Measurements from ENCODE around the gene COPS9. TPM values are rescaled to one million over a fixed set of nuclear protein-coding genes. Genes with fewer than 3 reads are reported as not detected.

Gene COPS9
- total and polyA plus RNA-seq, 2 experiments from 2014 or later, result 91.7 to 629 TPM

DNA sequence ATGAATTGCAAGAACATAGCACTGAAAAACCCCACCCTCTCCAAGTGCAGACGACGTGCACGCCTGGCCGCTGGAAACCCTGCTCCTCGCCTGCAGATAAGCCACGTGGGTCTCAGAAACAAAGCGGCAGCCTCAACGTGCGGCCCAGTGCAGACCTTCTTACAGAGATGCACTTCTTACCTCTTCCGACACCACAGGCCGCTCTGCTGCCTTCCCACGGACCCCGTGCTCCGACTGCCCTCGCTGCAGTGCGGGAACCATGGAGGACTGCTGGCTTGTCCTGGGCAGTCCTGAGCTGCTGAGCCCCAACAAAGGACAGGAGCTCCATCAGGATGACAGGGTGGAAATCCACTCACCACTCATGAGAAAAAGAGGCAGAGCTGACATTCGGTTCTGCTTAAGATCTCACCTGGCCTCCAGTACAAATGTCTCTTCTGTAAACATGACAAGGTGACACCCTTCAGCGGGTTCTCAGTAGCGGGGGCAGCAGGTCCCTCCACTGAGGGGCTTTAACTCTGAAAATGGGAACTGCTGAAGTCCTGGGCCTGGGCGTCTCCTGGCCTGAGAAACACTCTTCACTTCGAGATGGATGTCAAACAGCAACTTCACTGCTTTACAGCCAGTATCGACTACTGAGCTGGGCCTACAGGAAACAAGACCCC lies 6.2 kb downstream of the COPS9 start:
- Histone ChIP-seq H3K36me3 (ENCODE audit: insufficient read depth) (peaks cover 35% of the 10 kb centered on the region), H3K4me3 (no peak overlapping the region), H3K79me2 (replicated peaks; ENCODE audit: insufficient read depth) (peaks cover 22% of the 10 kb centered on the region), H3K4me1 (ENCODE audit: insufficient read depth) (no peaks in the 10 kb centered on the region), H2AFZ (no peak overlapping the region), H4K20me1 (replicated peaks; ENCODE audit: insufficient read depth) (peaks cover 9% of the 10 kb centered on the region; the same call in 1 of the 2 replicates), H3K27me3 (ENCODE audit: insufficient read depth) (no peaks in the 10 kb centered on the region), H3F3A (replicated peaks; ENCODE audit: low read depth) (no peaks in the 10 kb centered on the region), H3K27ac (ENCODE audit: low read depth) (no peak overlapping the region), H3K9me2 (ENCODE audit: insufficient read depth) (no peaks in the 10 kb centered on the region), H3K4me2 (no peak overlapping the region)
- DNase-seq (ENCODE audit: low spot score) (no peak), ATAC-seq (no peak)
- Mint-ChIP-seq H3K36me3 (ENCODE audit: low read depth) (peaks cover 83% of the 10 kb centered on the region), H3K27me3 (ENCODE audit: insufficient read depth, low read depth, poor library complexity) (peaks cover 2% of the 10 kb centered on the region), H3K27ac (no peak overlapping the region), H3K4me1 (peaks cover 11% of the 10 kb centered on the region), H3K4me3 (no peak overlapping the region), H3K9me3 (no peaks in the 10 kb centered on the region)
- TF ChIP-seq EZH2phosphoT487 (IDR thresholded peaks at IDR 0.05; ENCODE audit: unreplicated experiment) (no peak), ZNF114 (CRISPR knock-in tag; IDR thresholded peaks at IDR 0.05) (no peak), ZNF331 (CRISPR knock-in tag; IDR thresholded peaks at IDR 0.05; ENCODE audit: low read depth) (no peak), NANOG (IDR thresholded peaks at IDR 0.05; ENCODE audit: borderline replicate concordance) (no peak), JUNB (IDR thresholded peaks at IDR 0.05; ENCODE audit: unreplicated experiment) (no peak), POLR2AphosphoS5 (IDR thresholded peaks at IDR 0.05; ENCODE audit: low read depth) (no peak; the same call in 1 of the 2 replicates), EZH2 (IDR thresholded peaks at IDR 0.05; ENCODE audit: low read depth, unreplicated experiment) (no peak), STAT1 (IDR thresholded peaks at IDR 0.05; ENCODE audit: unreplicated experiment) (no peak), CREB1 (CRISPR knock-in tag; IDR thresholded peaks at IDR 0.05; ENCODE audit: low read depth) (no peak)
- TF ChIP-seq, protein P1, sequence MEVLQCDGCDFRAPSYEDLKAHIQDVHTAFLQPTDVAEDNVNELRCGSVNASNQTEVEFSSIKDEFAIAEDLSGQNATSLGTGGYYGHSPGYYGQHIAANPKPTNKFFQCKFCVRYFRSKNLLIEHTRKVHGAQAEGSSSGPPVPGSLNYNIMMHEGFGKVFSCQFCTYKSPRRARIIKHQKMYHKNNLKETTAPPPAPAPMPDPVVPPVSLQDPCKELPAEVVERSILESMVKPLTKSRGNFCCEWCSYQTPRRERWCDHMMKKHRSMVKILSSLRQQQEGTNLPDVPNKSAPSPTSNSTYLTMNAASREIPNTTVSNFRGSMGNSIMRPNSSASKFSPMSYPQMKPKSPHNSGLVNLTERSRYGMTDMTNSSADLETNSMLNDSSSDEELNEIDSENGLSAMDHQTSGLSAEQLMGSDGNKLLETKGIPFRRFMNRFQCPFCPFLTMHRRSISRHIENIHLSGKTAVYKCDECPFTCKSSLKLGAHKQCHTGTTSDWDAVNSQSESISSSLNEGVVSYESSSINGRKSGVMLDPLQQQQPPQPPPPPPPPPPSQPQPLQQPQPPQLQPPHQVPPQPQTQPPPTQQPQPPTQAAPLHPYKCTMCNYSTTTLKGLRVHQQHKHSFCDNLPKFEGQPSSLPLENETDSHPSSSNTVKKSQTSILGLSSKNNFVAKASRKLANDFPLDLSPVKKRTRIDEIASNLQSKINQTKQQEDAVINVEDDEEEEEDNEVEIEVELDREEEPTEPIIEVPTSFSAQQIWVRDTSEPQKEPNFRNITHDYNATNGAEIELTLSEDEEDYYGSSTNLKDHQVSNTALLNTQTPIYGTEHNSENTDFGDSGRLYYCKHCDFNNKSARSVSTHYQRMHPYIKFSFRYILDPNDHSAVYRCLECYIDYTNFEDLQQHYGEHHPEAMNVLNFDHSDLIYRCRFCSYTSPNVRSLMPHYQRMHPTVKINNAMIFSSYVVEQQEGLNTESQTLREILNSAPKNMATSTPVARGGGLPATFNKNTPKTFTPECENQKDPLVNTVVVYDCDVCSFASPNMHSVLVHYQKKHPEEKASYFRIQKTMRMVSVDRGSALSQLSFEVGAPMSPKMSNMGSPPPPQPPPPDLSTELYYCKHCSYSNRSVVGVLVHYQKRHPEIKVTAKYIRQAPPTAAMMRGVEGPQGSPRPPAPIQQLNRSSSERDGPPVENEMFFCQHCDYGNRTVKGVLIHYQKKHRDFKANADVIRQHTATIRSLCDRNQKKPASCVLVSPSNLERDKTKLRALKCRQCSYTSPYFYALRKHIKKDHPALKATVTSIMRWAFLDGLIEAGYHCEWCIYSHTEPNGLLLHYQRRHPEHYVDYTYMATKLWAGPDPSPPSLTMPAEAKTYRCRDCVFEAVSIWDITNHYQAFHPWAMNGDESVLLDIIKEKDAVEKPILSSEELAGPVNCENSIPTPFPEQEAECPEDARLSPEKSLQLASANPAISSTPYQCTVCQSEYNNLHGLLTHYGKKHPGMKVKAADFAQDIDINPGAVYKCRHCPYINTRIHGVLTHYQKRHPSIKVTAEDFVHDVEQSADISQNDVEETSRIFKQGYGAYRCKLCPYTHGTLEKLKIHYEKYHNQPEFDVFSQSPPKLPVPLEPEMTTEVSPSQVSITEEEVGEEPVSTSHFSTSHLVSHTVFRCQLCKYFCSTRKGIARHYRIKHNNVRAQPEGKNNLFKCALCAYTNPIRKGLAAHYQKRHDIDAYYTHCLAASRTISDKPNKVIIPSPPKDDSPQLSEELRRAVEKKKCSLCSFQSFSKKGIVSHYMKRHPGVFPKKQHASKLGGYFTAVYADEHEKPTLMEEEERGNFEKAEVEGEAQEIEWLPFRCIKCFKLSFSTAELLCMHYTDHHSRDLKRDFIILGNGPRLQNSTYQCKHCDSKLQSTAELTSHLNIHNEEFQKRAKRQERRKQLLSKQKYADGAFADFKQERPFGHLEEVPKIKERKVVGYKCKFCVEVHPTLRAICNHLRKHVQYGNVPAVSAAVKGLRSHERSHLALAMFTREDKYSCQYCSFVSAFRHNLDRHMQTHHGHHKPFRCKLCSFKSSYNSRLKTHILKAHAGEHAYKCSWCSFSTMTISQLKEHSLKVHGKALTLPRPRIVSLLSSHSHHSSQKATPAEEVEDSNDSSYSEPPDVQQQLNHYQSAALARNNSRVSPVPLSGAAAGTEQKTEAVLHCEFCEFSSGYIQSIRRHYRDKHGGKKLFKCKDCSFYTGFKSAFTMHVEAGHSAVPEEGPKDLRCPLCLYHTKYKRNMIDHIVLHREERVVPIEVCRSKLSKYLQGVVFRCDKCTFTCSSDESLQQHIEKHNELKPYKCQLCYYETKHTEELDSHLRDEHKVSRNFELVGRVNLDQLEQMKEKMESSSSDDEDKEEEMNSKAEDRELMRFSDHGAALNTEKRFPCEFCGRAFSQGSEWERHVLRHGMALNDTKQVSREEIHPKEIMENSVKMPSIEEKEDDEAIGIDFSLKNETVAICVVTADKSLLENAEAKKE (CRISPR knock-in tag; IDR thresholded peaks at IDR 0.05), result no peak
- TF ChIP-seq, protein P2, sequence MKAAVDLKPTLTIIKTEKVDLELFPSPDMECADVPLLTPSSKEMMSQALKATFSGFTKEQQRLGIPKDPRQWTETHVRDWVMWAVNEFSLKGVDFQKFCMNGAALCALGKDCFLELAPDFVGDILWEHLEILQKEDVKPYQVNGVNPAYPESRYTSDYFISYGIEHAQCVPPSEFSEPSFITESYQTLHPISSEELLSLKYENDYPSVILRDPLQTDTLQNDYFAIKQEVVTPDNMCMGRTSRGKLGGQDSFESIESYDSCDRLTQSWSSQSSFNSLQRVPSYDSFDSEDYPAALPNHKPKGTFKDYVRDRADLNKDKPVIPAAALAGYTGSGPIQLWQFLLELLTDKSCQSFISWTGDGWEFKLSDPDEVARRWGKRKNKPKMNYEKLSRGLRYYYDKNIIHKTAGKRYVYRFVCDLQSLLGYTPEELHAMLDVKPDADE (IDR thresholded peaks at IDR 0.05), result no peak
- TF ChIP-seq, protein P3, sequence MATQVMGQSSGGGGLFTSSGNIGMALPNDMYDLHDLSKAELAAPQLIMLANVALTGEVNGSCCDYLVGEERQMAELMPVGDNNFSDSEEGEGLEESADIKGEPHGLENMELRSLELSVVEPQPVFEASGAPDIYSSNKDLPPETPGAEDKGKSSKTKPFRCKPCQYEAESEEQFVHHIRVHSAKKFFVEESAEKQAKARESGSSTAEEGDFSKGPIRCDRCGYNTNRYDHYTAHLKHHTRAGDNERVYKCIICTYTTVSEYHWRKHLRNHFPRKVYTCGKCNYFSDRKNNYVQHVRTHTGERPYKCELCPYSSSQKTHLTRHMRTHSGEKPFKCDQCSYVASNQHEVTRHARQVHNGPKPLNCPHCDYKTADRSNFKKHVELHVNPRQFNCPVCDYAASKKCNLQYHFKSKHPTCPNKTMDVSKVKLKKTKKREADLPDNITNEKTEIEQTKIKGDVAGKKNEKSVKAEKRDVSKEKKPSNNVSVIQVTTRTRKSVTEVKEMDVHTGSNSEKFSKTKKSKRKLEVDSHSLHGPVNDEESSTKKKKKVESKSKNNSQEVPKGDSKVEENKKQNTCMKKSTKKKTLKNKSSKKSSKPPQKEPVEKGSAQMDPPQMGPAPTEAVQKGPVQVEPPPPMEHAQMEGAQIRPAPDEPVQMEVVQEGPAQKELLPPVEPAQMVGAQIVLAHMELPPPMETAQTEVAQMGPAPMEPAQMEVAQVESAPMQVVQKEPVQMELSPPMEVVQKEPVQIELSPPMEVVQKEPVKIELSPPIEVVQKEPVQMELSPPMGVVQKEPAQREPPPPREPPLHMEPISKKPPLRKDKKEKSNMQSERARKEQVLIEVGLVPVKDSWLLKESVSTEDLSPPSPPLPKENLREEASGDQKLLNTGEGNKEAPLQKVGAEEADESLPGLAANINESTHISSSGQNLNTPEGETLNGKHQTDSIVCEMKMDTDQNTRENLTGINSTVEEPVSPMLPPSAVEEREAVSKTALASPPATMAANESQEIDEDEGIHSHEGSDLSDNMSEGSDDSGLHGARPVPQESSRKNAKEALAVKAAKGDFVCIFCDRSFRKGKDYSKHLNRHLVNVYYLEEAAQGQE (IDR thresholded peaks at IDR 0.05; ENCODE audit: unreplicated experiment), result no peak
- TF ChIP-seq, protein P4, sequence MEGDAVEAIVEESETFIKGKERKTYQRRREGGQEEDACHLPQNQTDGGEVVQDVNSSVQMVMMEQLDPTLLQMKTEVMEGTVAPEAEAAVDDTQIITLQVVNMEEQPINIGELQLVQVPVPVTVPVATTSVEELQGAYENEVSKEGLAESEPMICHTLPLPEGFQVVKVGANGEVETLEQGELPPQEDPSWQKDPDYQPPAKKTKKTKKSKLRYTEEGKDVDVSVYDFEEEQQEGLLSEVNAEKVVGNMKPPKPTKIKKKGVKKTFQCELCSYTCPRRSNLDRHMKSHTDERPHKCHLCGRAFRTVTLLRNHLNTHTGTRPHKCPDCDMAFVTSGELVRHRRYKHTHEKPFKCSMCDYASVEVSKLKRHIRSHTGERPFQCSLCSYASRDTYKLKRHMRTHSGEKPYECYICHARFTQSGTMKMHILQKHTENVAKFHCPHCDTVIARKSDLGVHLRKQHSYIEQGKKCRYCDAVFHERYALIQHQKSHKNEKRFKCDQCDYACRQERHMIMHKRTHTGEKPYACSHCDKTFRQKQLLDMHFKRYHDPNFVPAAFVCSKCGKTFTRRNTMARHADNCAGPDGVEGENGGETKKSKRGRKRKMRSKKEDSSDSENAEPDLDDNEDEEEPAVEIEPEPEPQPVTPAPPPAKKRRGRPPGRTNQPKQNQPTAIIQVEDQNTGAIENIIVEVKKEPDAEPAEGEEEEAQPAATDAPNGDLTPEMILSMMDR (conservative IDR thresholded peaks at IDR 0.05; ENCODE audit: low read depth in 2 of 2), result no peak

Data from GM23338 (cell line).